Activated CD4-positive, alpha-beta T cell treated with anti-CD3 and anti-CD28 coated beads, Interleukin-2, amount 50 U/mL, for 16 hours (primary cell): ENCODE measurements around the gene DCT.
"Not testable (repeated sequence)": the region's sequence is repeated elsewhere in the genome, so short reads cannot be mapped to it uniquely, and the experiment has no call there.

Source experiments
- DNase-seq: peaks from one replicate; pipeline ENCODE4 v3.0.0-alpha.2; 2020

Gene DCT

GRCh38 chr13:94479616-94480015 lies at the start of gene DCT:
Gene DCT (minus strand): TSS chr13:94479682. CDS start chr13:94479255, 427 bp downstream.
- no peak for DNase-seq

DNA sequence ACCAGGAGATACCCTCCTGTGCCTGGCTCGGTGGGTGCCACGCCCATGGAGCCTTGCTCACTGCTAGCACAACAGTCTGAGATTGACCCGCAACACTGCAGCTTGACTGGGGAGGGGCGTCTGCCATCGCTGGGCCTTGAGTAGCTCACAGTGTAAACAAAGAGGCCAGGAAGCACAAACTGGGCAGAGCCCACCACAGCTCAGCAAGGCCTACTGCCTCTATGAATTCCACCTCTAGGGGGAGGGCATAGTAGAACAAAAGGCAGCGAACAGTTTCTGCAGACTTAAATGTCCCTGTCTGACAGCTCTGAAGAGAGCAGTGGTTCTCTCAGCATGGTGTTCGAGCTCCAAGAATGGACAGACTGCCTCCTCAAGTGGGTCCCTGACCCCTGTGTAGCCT lies 47.5 kb upstream of the DCT start:
- not testable (repeated sequence) for DNase-seq

GRCh38 chr13:94525781-94526180 lies 46.3 kb upstream of the DCT start:
- no peak for DNase-seq

DNA sequence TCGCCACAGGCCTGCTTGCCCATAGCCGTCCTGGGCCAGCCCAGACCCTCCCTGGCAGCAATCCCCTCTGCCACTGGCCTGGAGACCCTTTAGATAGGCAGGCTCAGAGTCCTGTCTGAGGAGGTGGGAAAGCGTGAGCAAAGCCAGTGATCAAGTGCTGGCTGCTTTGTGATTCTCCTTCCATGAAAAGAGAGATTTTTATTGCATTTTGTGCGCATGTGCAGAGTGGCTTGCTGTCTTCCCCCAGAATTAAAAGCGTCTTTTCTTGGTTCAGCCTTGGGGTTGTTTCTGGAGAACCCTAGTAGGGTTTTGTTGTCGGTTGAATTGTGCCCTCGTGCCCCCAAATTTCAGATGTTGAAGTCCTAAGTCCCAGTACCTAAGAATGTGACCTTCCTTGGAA lies 44.9 kb upstream of the DCT start:
- no peak for DNase-seq

DNA sequence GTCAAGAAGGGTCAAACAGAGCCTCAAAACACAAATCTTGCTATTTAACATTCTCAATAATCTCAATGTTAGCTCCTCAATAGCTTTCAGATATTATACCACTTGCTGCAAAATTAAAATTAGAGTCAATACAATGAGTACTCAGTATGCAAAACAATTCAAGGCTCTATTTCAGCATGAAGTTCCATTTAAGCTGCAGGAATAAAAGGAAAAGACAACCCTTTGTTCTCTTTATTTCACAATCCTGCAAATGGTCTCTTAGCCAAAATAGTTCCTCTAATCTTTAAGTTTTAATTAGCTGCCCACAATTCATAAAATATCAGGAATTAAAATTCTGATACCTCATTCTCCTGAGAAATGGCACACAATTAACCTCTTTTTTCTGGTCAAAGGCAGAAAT lies 40.5 kb upstream of the DCT start:
- no peak for DNase-seq

DNA sequence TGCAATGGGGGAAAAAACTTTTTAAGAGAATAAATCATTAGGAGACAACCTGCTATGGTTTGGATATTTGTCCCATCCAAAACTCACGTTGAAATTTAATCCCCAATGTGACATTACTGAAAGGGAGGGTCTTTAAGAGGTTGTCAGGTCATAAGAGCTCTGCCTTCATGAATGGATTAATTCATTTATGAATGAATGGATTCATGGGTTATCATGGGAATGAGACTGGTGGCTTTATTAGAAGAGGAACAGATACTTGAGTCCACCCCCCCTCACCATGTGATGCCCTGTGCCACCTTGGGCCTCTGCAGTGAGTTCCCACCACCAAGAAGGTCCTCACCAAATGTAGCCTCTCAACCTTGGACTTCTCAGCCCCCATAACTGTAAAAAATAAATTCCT lies 37.0 kb upstream of the DCT start:
- no peak for DNase-seq

GRCh38 chr13:94515911-94516310 lies 36.4 kb upstream of the DCT start:
- DNase-seq: no peak

DNA sequence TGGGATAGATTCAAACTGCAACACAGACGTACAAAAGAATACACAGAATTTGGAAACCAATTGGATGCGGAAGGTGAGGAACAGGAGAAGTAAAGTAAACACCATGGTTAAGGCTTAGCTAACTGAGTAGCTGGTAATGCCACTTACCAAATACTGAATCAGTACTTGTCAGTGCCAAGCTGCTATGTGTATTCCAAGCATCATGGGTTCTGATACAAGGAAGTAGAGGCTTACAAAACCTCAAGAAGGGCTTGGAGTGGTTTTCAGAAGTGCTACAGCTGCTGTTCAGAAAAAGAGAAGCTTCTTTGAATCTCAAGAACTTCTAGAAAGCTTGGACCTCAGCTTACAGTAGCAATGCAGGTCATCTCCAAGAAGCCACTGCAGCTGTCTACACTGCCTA lies 35.9 kb upstream of the DCT start:
- DNase-seq: no peak

- no peak for DNase-seq
Observed at GRCh38 chr13:94513026-94513425, 33.5 kb upstream of the DCT start.

- DNase-seq: no peak
Observed at GRCh38 chr13:94505730-94506129, 26.2 kb upstream of the DCT start.

DNA sequence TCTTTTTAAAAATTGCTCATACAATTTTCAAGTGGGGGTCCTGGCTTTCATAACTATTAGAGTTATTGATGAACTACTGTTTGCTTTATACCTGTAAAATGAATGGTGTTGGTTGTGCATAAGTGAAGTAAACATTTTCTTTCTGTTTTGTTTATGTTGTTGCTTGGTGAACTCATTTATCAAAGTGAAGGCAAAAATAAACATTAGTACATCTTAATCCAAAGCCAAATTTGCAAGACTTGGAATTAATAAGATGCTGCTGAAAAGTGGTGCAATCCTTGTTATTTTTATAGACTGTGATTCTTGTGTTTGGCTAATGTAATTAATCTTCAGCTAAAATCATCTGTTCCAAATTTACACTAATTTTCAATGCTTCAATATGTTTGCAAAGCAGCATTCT lies 24.4 kb upstream of the DCT start:
- DNase-seq: no peak

- DNase-seq: not testable (repeated sequence)
Observed at GRCh38 chr13:94498831-94499230, 19.3 kb upstream of the DCT start.

GRCh38 chr13:94495806-94496205 lies 16.3 kb upstream of the DCT start:
- DNase-seq: no peak

- DNase-seq: no peak
Observed at GRCh38 chr13:94494026-94494425, 14.5 kb upstream of the DCT start.

GRCh38 chr13:94487043-94487442 lies 7.6 kb upstream of the DCT start:
- DNase-seq: no peak

DNA sequence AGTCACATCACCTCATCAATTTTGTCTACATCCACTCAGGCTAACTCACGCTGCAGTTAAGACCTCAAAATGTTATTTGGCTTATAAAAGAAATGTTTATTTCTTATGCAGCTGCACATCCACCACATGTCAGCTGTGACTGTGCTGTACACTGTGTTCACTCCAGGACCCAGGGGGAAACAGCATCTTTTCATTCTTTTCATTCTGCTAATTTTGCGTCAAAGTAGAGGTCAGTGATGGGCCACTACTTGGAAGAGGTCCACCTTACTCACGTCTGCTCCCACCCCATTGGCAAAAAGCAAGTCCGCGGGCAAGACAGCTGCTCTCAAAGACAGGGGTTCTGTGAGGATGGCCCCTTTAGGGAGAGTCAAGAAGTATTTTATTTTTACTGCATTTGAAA lies 4.5 kb upstream of the DCT start:
- no peak for DNase-seq

DNA sequence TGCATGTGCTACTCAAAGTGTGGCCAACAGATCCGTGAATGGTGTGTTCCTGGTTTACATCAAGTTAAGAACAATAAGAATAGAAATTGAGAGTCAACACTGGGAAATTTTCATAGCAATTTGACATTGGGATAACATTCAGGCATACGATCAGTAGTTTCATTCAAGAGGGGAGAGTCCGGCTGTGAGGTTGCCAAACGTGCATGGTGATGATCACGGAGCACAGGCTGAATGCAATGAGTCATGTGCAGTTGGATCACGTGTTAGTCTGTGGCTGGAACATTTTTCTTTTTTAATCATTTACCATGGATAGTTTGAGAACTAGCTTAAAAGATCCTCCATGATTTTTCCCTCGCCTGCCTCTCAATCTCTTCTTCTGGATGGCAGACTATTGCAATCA lies 2.5 kb upstream of the DCT start:
- DNase-seq: no peak

DNA sequence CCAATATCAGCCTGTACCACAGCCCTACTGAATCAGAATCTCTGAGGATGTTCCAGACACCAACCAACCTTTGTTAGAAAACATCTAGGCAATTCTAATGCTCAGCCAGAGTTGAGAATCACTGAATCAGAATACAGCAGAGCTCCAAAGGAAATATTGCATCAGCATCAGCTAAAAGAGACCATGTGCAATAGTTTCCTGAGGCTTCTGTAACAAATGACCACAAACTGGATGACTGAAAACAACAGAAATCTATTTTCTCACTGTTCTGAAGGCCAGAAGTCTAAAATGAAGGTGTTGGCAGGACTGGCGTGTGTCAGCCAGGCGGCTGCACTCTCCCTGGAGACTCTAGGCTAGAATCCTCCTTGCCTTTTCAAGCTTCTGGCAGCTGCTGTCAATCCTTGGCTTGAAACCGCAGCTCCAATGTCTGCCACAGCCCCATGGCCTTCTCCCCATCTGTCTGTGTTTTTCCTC lies 1.2 kb upstream of the DCT start:
- DNase-seq: peak; percentile 5

- DNase-seq: no peak
Observed at GRCh38 chr13:94478913-94479312, 569 bp downstream of the DCT start.

GRCh38 chr13:94470126-94470525 lies 9.4 kb downstream of the DCT start:
- DNase-seq: no peak

- no peak for DNase-seq
Observed at GRCh38 chr13:94464771-94465170, 14.7 kb downstream of the DCT start.

- DNase-seq: no peak
Observed at GRCh38 chr13:94462670-94463069, 16.8 kb downstream of the DCT start.

DNA sequence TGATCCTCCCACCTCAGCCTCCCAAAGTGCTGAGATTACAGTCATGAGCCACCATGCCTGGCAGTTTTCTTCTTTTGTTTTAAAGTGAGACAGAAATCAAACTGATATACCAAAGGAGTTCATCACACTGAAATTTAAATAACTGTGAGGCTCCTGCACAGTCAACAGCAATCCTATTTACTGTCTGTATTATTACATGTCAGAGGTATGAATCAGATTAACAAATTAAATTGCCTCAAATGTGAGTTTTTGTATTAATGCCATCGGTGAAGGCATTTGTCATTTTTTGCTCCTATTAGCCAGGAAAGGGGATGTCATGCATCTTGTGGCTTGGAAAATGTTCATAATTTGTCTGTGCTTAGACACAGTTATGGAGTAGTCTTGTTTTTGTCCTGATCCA lies 20.4 kb downstream of the DCT start:
- no peak for DNase-seq

GRCh38 chr13:94455414-94455813 lies 24.1 kb downstream of the DCT start:
- no peak for DNase-seq

DNA sequence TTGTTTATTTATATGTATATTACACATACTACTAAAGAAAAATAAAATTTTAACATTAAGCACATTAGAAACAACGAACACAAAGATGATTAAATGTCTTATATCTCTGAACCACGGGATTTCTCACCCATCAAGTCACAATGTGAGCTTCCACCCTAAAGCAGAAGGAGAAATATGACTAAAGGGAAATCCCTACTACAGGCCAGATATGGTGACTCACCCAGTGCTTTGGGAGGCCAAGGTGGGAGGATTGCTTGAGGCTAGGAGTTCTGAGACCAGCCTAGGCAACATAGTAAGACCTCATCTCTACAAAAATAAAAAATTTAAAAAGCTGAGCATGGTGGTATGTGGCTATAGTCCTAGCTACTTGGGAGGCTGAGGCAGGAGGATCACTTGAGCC lies 24.6 kb downstream of the DCT start:
- peak; percentile 8 for DNase-seq

DNA sequence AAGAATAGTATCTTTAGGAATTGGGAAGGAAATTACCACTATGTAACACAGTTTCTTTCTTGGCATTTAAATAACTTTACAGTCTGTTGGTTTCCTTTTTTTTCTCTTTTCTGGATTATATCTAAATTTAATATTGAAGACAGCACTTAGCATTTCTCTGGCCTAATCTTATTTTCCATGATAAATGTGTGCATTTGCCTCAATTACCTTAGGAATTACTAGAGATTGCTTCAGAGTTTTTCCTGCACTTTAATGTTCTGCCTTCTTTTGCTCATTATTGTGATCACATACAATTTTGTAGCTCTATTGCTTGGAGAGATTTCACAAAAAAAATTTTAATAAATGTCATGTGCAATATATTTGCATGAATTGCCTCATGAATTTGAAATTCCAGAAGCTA lies 25.1 kb downstream of the DCT start:
- DNase-seq: no peak
